GM18526 (cell line): ENCODE results near the gene PHLDB3.

Experiments used
- POLR2A ChIP-seq: IDR thresholded peaks from 3 replicates; pipeline ENCODE4 v1.6.1; 2011; ENCODE audit not compliant: insufficient read length; ENCODE audit errors: extremely low read depth

Gene PHLDB3

GRCh38 chr19:43441716-43442115 lies 62.8 kb downstream of the PHLDB3 start:
- no peak for TF ChIP-seq POLR2A

GRCh38 chr19:43439709-43440063 lies 64.9 kb downstream of the PHLDB3 start:
- no peak for TF ChIP-seq POLR2A

- no peak for TF ChIP-seq POLR2A
Measured at GRCh38 chr19:43439032-43439708, 65.4 kb downstream of the PHLDB3 start.

DNA sequence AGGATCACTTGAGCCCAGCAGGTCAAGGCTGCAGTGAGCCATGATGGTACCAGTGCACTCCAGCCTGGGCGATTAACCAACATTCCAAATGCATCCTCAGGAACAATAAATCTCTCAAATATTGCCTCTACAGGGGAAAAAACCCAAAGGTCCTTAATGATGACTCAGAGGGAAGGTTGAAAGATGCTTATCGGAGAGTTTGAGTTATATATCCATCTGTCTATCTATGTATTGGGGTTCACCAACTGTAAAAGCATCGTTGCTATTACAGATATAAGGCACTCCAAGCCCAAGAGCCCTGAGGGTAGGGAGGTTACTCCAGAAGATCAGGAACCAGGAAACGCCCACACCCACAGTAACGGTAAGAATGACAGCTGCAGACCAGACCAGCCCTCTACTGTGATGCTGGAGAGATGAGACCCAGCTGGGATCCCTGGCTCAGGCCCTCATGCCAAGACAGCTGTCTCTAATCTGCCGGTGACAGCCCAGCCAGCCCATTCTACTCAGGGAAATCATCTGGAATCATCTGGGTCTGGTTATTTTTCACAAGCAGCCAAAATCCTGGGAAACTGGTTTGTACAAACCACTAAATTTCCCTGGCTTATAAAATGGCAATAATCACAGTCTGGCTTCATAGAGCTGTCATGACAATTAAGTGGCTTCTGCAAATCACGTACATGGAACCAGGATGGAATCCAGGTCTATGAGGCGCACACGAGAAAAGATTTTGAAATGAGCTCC lies 66.1 kb downstream of the PHLDB3 start:
- no peak for TF ChIP-seq POLR2A

- TF ChIP-seq POLR2A: no peak
Measured at GRCh38 chr19:43437712-43438111, 66.8 kb downstream of the PHLDB3 start.

GRCh38 chr19:43435775-43436174 lies 68.8 kb downstream of the PHLDB3 start:
- TF ChIP-seq POLR2A: no peak

GRCh38 chr19:43433689-43434088 lies 70.9 kb downstream of the PHLDB3 start:
- TF ChIP-seq POLR2A: no peak

DNA sequence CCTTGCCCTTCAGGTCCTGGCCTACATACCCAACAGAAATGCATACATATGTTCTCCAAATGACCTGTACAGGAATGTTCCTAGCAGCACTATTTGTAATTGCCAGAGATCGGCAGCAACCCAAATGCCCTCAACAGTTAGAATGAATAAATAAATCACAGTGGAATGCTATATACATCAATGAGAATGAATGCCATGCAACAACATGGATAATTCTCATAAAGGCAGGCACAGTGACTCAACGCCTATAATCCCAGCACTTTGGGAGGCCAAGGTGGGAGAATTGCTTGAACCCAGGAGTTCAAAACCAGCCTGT lies 71.2 kb downstream of the PHLDB3 start:
- no peak for TF ChIP-seq POLR2A

DNA sequence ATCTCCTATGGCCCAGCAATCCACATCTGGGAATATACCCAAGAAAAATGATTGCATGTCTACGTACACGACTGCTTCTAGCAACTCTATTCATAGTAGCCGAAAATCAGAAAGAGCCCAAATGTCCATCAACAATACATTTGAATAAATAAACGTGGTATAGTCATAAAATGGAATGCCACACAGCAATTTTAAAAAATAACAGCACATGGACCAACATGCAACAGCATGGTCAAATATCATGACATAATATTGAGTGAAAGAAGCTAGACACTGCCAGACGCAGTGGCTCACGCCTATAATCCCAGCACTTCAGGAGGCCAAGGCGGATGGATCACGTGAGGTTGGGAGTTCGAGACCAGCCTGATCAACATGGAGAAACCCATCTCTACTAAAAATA lies 73.6 kb downstream of the PHLDB3 start:
- no peak for TF ChIP-seq POLR2A

- no peak for TF ChIP-seq POLR2A
Measured at GRCh38 chr19:43430142-43430710, 74.3 kb downstream of the PHLDB3 start.

GRCh38 chr19:43429395-43429794 lies 75.2 kb downstream of the PHLDB3 start:
- no peak for TF ChIP-seq POLR2A

- TF ChIP-seq POLR2A: no peak
Measured at GRCh38 chr19:43425567-43426392, 78.8 kb downstream of the PHLDB3 start.
